Loucy (cell line): ENCODE data around the gene CFAP97D2.

Experiments used
- H2AFZ ChIP-seq: fragments of 200-600 bp; sonication (generic); 2 replicates; pipeline ENCODE4 v1.6.0; 2016; ENCODE audit warnings: antibody characterized with exemption, mild to moderate bottlenecking, low read length, moderate library complexity
- H3F3A ChIP-seq: fragments of 200-600 bp; 2 replicates; pipeline ENCODE4 v1.6.0; 2016; ENCODE audit warnings: antibody characterized with exemption, low read depth, mild to moderate bottlenecking
- H3K27me3 ChIP-seq: fragments of 200-600 bp; sonication (generic); 2 replicates; pipeline ENCODE4 v1.6.1; 2014; ENCODE audit warnings: low read length, mild to moderate bottlenecking; ENCODE audit not compliant: insufficient read depth, poor library complexity, severe bottlenecking
- H3K36me3 ChIP-seq: fragments of 200-600 bp; sonication (generic); 2 replicates; pipeline ENCODE4 v1.6.1; 2016; ENCODE audit warnings: low read length; ENCODE audit not compliant: insufficient read depth
- H3K4me1 ChIP-seq: fragments of 200-600 bp; sonication (generic); 2 replicates; pipeline ENCODE4 v1.5.1; 2014; ENCODE audit warnings: low read length, mild to moderate bottlenecking; ENCODE audit not compliant: insufficient read depth, poor library complexity, severe bottlenecking
- H3K4me2 ChIP-seq: fragments of 200-600 bp; sonication (generic); 2 replicates; pipeline ENCODE4 v1.6.0; 2014; ENCODE audit warnings: antibody characterized with exemption, low read length, low read depth, mild to moderate bottlenecking; ENCODE audit not compliant: poor library complexity, severe bottlenecking
- H3K4me3 ChIP-seq: fragments of 200-600 bp; sonication (generic); 2 replicates; pipeline ENCODE4 v1.5.1; 2014; ENCODE audit warnings: low read length, mild to moderate bottlenecking, mixed read lengths; ENCODE audit not compliant: poor library complexity, severe bottlenecking
- H3K79me2 ChIP-seq: fragments of 200-600 bp; sonication (generic); 2 replicates; pipeline ENCODE4 v1.6.1; 2014; ENCODE audit warnings: low read length; ENCODE audit not compliant: insufficient read depth
- H3K9ac ChIP-seq: fragments of 200-600 bp; sonication (generic); 2 replicates; pipeline ENCODE4 v1.6.0; 2014; ENCODE audit warnings: mild to moderate bottlenecking, low read depth, low read length, moderate library complexity; ENCODE audit not compliant: poor library complexity, severe bottlenecking
- H3K9me2 ChIP-seq: fragments of 200-600 bp; sonication (generic); replicated peaks from 2 replicates; pipeline ENCODE4 v1.6.1; 2016; ENCODE audit warnings: low read depth, low read length, mixed read lengths
- H3K9me3 ChIP-seq: fragments of 200-600 bp; sonication (generic); 2 replicates; pipeline ENCODE4 v1.6.1; 2014; ENCODE audit warnings: mild to moderate bottlenecking, antibody characterized with exemption, low read length, low read depth; ENCODE audit not compliant: insufficient read depth
- H4K20me1 ChIP-seq: fragments of 200-600 bp; sonication (generic); 2 replicates; pipeline ENCODE4 v1.6.0; 2014; ENCODE audit warnings: antibody characterized with exemption, low read length, mild to moderate bottlenecking; ENCODE audit not compliant: insufficient read depth, poor library complexity, severe bottlenecking
- CTCF ChIP-seq: fragments of 200-600 bp; sonication (generic); conservative IDR thresholded peaks from 2 replicates; pipeline ENCODE4 v1.5.1; 2014; ENCODE audit warnings: mild to moderate bottlenecking, antibody characterized with exemption, low read length
- EZH2phosphoT487 ChIP-seq: fragments of 200-600 bp; IDR thresholded peaks from 2 replicates; pipeline ENCODE4 v1.6.1; 2018; ENCODE audit warnings: antibody characterized with exemption, mild to moderate bottlenecking, moderate library complexity, borderline replicate concordance

The CFAP97D2 gene

GRCh38 chr13:114230575-114230974 lies 51.5 kb downstream of the CFAP97D2 start:
- H3K9ac ChIP-seq = no peak overlapping the region
- peaks cover 25% of the 10 kb centered on the region for H3K4me1 ChIP-seq
- TF ChIP-seq CTCF = no peak
- no peak for TF ChIP-seq EZH2phosphoT487
- no peaks in the 10 kb centered on the region for H3K27me3 ChIP-seq
- peaks cover 3% of the 10 kb centered on the region for H4K20me1 ChIP-seq
- H3K9me2 ChIP-seq = no peaks in the 10 kb centered on the region
- peaks cover 5% of the 10 kb centered on the region for H3K79me2 ChIP-seq
- H3K4me2 ChIP-seq = no peak overlapping the region
- no peak overlapping the region for H3K4me3 ChIP-seq
- no peak overlapping the region for H2AFZ ChIP-seq
- H3K36me3 ChIP-seq = no peaks in the 10 kb centered on the region
- H3F3A ChIP-seq = peaks cover 8% of the 10 kb centered on the region
- H3K9me3 ChIP-seq = no peaks in the 10 kb centered on the region

- peaks cover 25% of the 10 kb centered on the region for H3K4me1 ChIP-seq
Measured at GRCh38 chr13:114231886-114232285, 52.8 kb downstream of the CFAP97D2 start.

GRCh38 chr13:114234266-114234644 lies 55.2 kb downstream of the CFAP97D2 start:
- H3K4me3 ChIP-seq = peak overlapping the region; percentile 98
- peak overlapping the region; percentile 97 for H3K4me2 ChIP-seq
- no peaks in the 10 kb centered on the region for H3K9me2 ChIP-seq
- H3K9me3 ChIP-seq = no peaks in the 10 kb centered on the region
- H3K79me2 ChIP-seq = peaks cover 38% of the 10 kb centered on the region
- TF ChIP-seq EZH2phosphoT487 = no peak
- no peak for TF ChIP-seq CTCF
- peak overlapping the region; percentile 97 for H3K9ac ChIP-seq
- H3K27me3 ChIP-seq = no peaks in the 10 kb centered on the region
- peak overlapping the region; percentile 89 for H2AFZ ChIP-seq
- H4K20me1 ChIP-seq = peaks cover 14% of the 10 kb centered on the region
- H3K36me3 ChIP-seq = peaks cover 16% of the 10 kb centered on the region; the same call in 1 of the 2 replicates
- peaks cover 29% of the 10 kb centered on the region for H3K4me1 ChIP-seq
- H3F3A ChIP-seq = peaks cover 8% of the 10 kb centered on the region

More at GRCh38 chr13:114231886-114232285, 52.8 kb downstream of the CFAP97D2 start:
- H3F3A ChIP-seq = peaks cover 8% of the 10 kb centered on the region
- H3K79me2 ChIP-seq = peaks cover 18% of the 10 kb centered on the region
- no peaks in the 10 kb centered on the region for H3K27me3 ChIP-seq
- no peaks in the 10 kb centered on the region for H3K36me3 ChIP-seq
- no peaks in the 10 kb centered on the region for H3K9me2 ChIP-seq
- H3K4me2 ChIP-seq = no peak overlapping the region
- no peak overlapping the region for H3K4me3 ChIP-seq
- no peaks in the 10 kb centered on the region for H3K9me3 ChIP-seq
- peaks cover 14% of the 10 kb centered on the region for H4K20me1 ChIP-seq
- H2AFZ ChIP-seq = no peak overlapping the region
- no peak overlapping the region for H3K9ac ChIP-seq
- TF ChIP-seq CTCF (no peak), EZH2phosphoT487 (no peak)
